GM18498 (cell line): ENCODE data around the gene ZBTB14.

ENCODE experiments used
- ATAC-seq: cut with Tn5 transposase; IDR thresholded peaks from one replicate; pipeline ENCODE4 v1.9.1; 2021; ENCODE audit warnings: mild to moderate bottlenecking, moderate library complexity; ENCODE audit not compliant: unreplicated experiment

The ZBTB14 gene

GRCh38 chr18:5295231-5295920 lies at the start of gene ZBTB14:
Gene ZBTB14, minus strand, starts transcription at chr18:5295726. Its CDS starts 2,480 bp downstream, at chr18:5293246.
- peak; percentile 49 for ATAC-seq

- no peak for ATAC-seq
Measured at GRCh38 chr18:5339202-5339834, 43.8 kb upstream of the ZBTB14 start.

- no peak for ATAC-seq
Measured at GRCh38 chr18:5334456-5335075, 39.0 kb upstream of the ZBTB14 start.

- ATAC-seq, result no peak
Measured at GRCh38 chr18:5318061-5318700, 22.7 kb upstream of the ZBTB14 start.

- ATAC-seq, result no peak
Measured at GRCh38 chr18:5317186-5317585, 21.7 kb upstream of the ZBTB14 start.

- no peak for ATAC-seq
Measured at GRCh38 chr18:5315838-5316237, 20.3 kb upstream of the ZBTB14 start.

- ATAC-seq, result no peak
Measured at GRCh38 chr18:5311301-5311989, 15.9 kb upstream of the ZBTB14 start.

- ATAC-seq, result peak; percentile 99
Measured at GRCh38 chr18:5309888-5310470, 14.5 kb upstream of the ZBTB14 start.

GRCh38 chr18:5305835-5306234 lies 10.3 kb upstream of the ZBTB14 start:
- ATAC-seq, result no peak

GRCh38 chr18:5304232-5304631 lies 8.7 kb upstream of the ZBTB14 start:
- ATAC-seq, result no peak

GRCh38 chr18:5303636-5304035 lies 8.1 kb upstream of the ZBTB14 start:
- ATAC-seq, result no peak

GRCh38 chr18:5302606-5303005 lies 7.1 kb upstream of the ZBTB14 start:
- ATAC-seq, result no peak

GRCh38 chr18:5300476-5301010 lies 5.0 kb upstream of the ZBTB14 start:
- no peak for ATAC-seq

GRCh38 chr18:5298156-5298852 lies 2.8 kb upstream of the ZBTB14 start:
- ATAC-seq, result no peak

- ATAC-seq, result no peak
Measured at GRCh38 chr18:5297597-5297996, 2.1 kb upstream of the ZBTB14 start.

- ATAC-seq, result peak; percentile 2
Measured at GRCh38 chr18:5296706-5297320, 1.3 kb upstream of the ZBTB14 start.

- peak; percentile 65 for ATAC-seq
Measured at GRCh38 chr18:5295981-5296705, 617 bp upstream of the ZBTB14 start.

- peak; percentile 13 for ATAC-seq
Measured at GRCh38 chr18:5294457-5295230, 882 bp downstream of the ZBTB14 start.
